Heart left ventricle (tissue), 16 donors: ENCODE data around the gene LVRN. TPM values are rescaled to one million over a fixed set of nuclear protein-coding genes. Genes with fewer than 3 reads are reported as not detected.
A peak's percentile ranks its signal among the peaks of the same experiment; 100 is the strongest.

Experiments used
- ATAC-seq, 4 donors: fragments of 200-7000 bp; cut with Tn5 transposase; one replicate each; pipeline ENCODE4 v1.9.1; 2020 to 2022; ENCODE audit warnings: moderate library complexity in 4 of 4, mild to moderate bottlenecking in 3 of 4, moderate number of reproducible peaks in 1 of 4
- DNase-seq, 5 donors: peaks; one replicate each; pipeline ENCODE4 v3.0.0-alpha.2; 2020
- H3K27ac ChIP-seq, 12 donors: fragments of 200-600 bp; sonication (generic) in 4 of 12; one replicate each; pipeline versions ENCODE4 v1.5.0 to v1.8.0; 2016 to 2022; ENCODE audit warnings: mild to moderate bottlenecking in 2 of 12
- H3K27me3 ChIP-seq, 9 donors: fragments of 200-600 bp; sonication (generic) in 2 of 9; one replicate each; pipeline versions ENCODE4 v1.5.1 to v1.8.0; 2016 to 2022; ENCODE audit warnings: mild to moderate bottlenecking in 3 of 9
- H3K36me3 ChIP-seq, 9 donors: fragments of 200-600 bp; sonication (generic) in 2 of 9; one replicate each; pipeline versions ENCODE4 v1.5.0 to v1.8.0; 2018 to 2022; ENCODE audit warnings: mild to moderate bottlenecking in 2 of 9
- H3K4me1 ChIP-seq, 12 donors: fragments of 200-600 bp; sonication (generic) in 4 of 12; one replicate each; pipeline versions ENCODE4 v1.5.0 to v1.8.0; 2016 to 2022; ENCODE audit warnings: mild to moderate bottlenecking in 3 of 12
- H3K4me3 ChIP-seq, 12 donors: fragments of 200-600 bp; sonication (generic) in 4 of 12; one replicate each; pipeline versions ENCODE4 v1.5.0 to v1.8.0; 2017 to 2022; ENCODE audit warnings: mild to moderate bottlenecking in 9 of 12, moderate library complexity in 4 of 12
- H3K9me3 ChIP-seq, 12 donors: fragments of 200-600 bp; sonication (generic) in 4 of 12; one replicate each; pipeline versions ENCODE4 v1.5.0 to v1.8.0; 2016 to 2022; ENCODE audit warnings: mild to moderate bottlenecking in 1 of 12
- CTCF ChIP-seq, 12 donors: fragments of 200-600 bp; sonication (generic) in 4 of 12; IDR thresholded peaks; one replicate each; pipeline versions ENCODE4 v1.5.0 to v1.8.0; 2018 to 2022; ENCODE audit warnings: antibody characterized with exemption in 12 of 12, mild to moderate bottlenecking in 5 of 12
- POLR2A ChIP-seq, 2 donors: fragments of 450-650 bp; IDR thresholded peaks; one replicate each; pipeline ENCODE4 v1.6.1; 2017; ENCODE audit warnings: antibody characterized with exemption in 2 of 2, mild to moderate bottlenecking in 2 of 2, moderate library complexity in 2 of 2
- WGBS, 4 donors: extraction: QIAGEN DNeasy Blood & Tissue Kit in 2 of 4; methylation state at CpG; one replicate each; pipeline versions ENCODE4 v1.1.5 to v1.1.7; 2013 to 2018; 5-methylcytosine and 5-hydroxymethylcytosine counted together
- intact Hi-C, 10 donors: fragments of 100-400 bp; cut with DNase I; formaldehyde crosslinking; loops; one replicate each; pipeline versions ENCODE4 v1.11.1 to v1.14.2; 2022
- polyA plus RNA-seq, 2 donors: library from polyadenylated mRNA; stranded (reverse); fragments of 200-250 nt; gene quantifications; one replicate each; pipeline ENCODE4 v1.2.3, GENCODE V29; 2013
- total RNA-seq, 9 donors: library from RNA; depleted of rRNA in 2 of 9; stranded (reverse); fragments of >200 nt in 2 of 9; fragmentation: NEBNext Ultra II Directional in 3 of 9; extraction: Animal tissue kit (Norgen Biotek cat#: 25700) in 3 of 9; gene quantifications; one replicate each; pipeline versions ENCODE4 v1.1.0 to v1.2.4, GENCODE V29; 2016 to 2023
- donor health status: ischemic (EF 13 %, LVEDD 7.1; RV severe dilation, severe dysfunction).
- donor health status: healthy with polysubstance abuse.
- donor health status: DM: no; HTN: yes; CAD: no.
- donor health status: DM: no; HTN: no; CAD: no.
- donor health status: ischemic (EF 25% LVEDD 6.9; RV normal size, moderate dysfunction).
- donor health status: ischemic (EF 25% LVEDD 5.7; RV mildly dilated, moderate dysfunction).
- donor health status: healthy.
- donor health status: DM: yes; HTN: yes; CAD: no.
- donor health status: ischemic (EF 35%, LVEDD 5.7; RV mildly dilated, moderate dysfunction).
- donor health status: nonischemic (EF 11% LVEDD 7.7; RV severe dilation, severe dysfunction).
- donor health status: DM: yes; HTN: yes; CAD: no.
- donor health status: PGD.
- donor health status: ischemic (EF 29% LVEDD 5.4; RV normal size, mild dysfunction).
- donor health status: nonischemic (EF 23%, LVEDD 6.1; RV moderate dilation, normal function).

The LVRN gene
- total and polyA plus RNA-seq, 11 donors = 0.13 to 2.1 (median 0.38) TPM; not detected in 3

- H3K36me3 ChIP-seq = no peaks in the 10 kb centered on the region
- no peak for DNase-seq
- H3K4me3 ChIP-seq = no peak overlapping the region
- H3K4me1 ChIP-seq = peaks cover 0 to 6% (median 0%) of the 10 kb centered on the region in 12 donors
- no peak for TF ChIP-seq CTCF (IDR thresholded peaks at IDR 0.05)
- no peak for TF ChIP-seq POLR2A (IDR thresholded peaks at IDR 0.05)
- no peaks in the 10 kb centered on the region for H3K27me3 ChIP-seq
- peaks cover 0 to 13% (median 0%) of the 10 kb centered on the region in 12 donors for H3K9me3 ChIP-seq
- intact Hi-C loops = no loop called here
- H3K27ac ChIP-seq = peak overlapping the region in 2 of 12 donors; percentile 16 to 33
- 36 to 45% (median 44%) methylated on average over 2 of the region's 2 CpGs for WGBS, 4 donors
- ATAC-seq = peak in 3 of 4 donors; percentile 51 to 78 (median 52)
These were observed 15.7 kb downstream of the LVRN start for GRCh38 chr5:115977988-115978387.

GRCh38 chr5:115978779-115979178 lies 16.5 kb downstream of the LVRN start:
- Histone ChIP-seq H3K9me3 (peaks cover 0 to 8% (median 0%) of the 10 kb centered on the region in 12 donors), H3K27ac (peak overlapping the region in 2 of 12 donors; percentile 16 to 33), H3K4me3 (no peak overlapping the region), H3K4me1 (peaks cover 0 to 6% (median 0%) of the 10 kb centered on the region in 12 donors), H3K27me3 (no peaks in the 10 kb centered on the region), H3K36me3 (no peaks in the 10 kb centered on the region)
- intact Hi-C loops = no loop called here
- no peak for ATAC-seq
- TF ChIP-seq CTCF (IDR thresholded peaks at IDR 0.05) = no peak
- no peak for TF ChIP-seq POLR2A (IDR thresholded peaks at IDR 0.05)
- DNase-seq = no peak
- 62 to 86% (median 75%) methylated on average over 2 of the region's 2 CpGs for WGBS, 4 donors

GRCh38 chr5:115979201-115980041 lies 17.1 kb downstream of the LVRN start:
- H3K9me3 ChIP-seq = peaks cover 0 to 8% (median 0%) of the 10 kb centered on the region in 12 donors
- no peaks in the 10 kb centered on the region for H3K36me3 ChIP-seq
- H3K4me3 ChIP-seq = no peak overlapping the region
- peak in 2 of 4 donors; percentile 36 to 69 for ATAC-seq
- H3K27ac ChIP-seq = peak overlapping the region in 1 of 12 donors; percentile 22
- intact Hi-C loops = no loop called here
- no peak for DNase-seq
- H3K4me1 ChIP-seq = peaks cover 0 to 6% (median 0%) of the 10 kb centered on the region in 12 donors
- WGBS, 4 donors = 53 to 67% (median 61%) methylated on average over 3 of the region's 3 CpGs
- no peaks in the 10 kb centered on the region for H3K27me3 ChIP-seq
- TF ChIP-seq CTCF (IDR thresholded peaks at IDR 0.05) (no peak), POLR2A (IDR thresholded peaks at IDR 0.05) (no peak)

GRCh38 chr5:115983519-115983918 lies 21.2 kb downstream of the LVRN start:
- 90 to 94% (median 91%) methylated on average over 1 of the region's 1 CpG for WGBS, 4 donors
- no peak overlapping the region for H3K4me3 ChIP-seq
- no peak for ATAC-seq
- no peak for DNase-seq
- H3K9me3 ChIP-seq = no peaks in the 10 kb centered on the region
- intact Hi-C loops = no loop called here
- peaks cover 0 to 11% (median 2%) of the 10 kb centered on the region in 12 donors for H3K4me1 ChIP-seq
- H3K27ac ChIP-seq = no peak overlapping the region
- H3K36me3 ChIP-seq = no peaks in the 10 kb centered on the region
- TF ChIP-seq POLR2A (IDR thresholded peaks at IDR 0.05) = no peak
- TF ChIP-seq CTCF (IDR thresholded peaks at IDR 0.05) = no peak
- H3K27me3 ChIP-seq = no peaks in the 10 kb centered on the region
